C4-2B (cell line): Measurements from ENCODE around the gene CD47.

Experiments used
- ZFX ChIP-seq: fragments of 450-650 bp; IDR thresholded peaks from 2 replicates; pipeline ENCODE4 v1.6.1; 2017
- TF ChIP-seq, protein P1 (sequence below): fragments of 450-650 bp; conservative IDR thresholded peaks from 2 replicates; pipeline ENCODE4 v1.5.1; 2017; ENCODE audit warnings: mild to moderate bottlenecking

DNA sequence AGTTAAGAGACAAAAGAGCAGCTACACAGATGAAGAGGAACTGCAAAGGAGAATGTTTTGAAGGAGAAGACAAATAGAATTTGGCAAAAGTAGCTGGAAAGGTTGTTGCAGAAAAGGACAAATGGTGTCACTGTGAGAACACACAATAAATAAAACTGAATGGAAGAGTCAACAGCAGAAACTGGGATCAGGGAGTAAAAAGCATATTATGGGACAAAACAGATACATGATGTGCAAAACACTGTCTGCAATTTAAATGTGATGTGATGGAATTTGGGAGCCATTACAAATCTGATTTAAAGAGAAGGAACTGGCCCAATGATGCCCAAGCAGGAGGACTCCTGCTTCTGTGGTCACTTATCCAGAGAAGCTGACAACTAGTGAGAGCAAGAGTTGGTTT lies 46.1 kb downstream of the CD47 start:
- TF ChIP-seq, protein P1, sequence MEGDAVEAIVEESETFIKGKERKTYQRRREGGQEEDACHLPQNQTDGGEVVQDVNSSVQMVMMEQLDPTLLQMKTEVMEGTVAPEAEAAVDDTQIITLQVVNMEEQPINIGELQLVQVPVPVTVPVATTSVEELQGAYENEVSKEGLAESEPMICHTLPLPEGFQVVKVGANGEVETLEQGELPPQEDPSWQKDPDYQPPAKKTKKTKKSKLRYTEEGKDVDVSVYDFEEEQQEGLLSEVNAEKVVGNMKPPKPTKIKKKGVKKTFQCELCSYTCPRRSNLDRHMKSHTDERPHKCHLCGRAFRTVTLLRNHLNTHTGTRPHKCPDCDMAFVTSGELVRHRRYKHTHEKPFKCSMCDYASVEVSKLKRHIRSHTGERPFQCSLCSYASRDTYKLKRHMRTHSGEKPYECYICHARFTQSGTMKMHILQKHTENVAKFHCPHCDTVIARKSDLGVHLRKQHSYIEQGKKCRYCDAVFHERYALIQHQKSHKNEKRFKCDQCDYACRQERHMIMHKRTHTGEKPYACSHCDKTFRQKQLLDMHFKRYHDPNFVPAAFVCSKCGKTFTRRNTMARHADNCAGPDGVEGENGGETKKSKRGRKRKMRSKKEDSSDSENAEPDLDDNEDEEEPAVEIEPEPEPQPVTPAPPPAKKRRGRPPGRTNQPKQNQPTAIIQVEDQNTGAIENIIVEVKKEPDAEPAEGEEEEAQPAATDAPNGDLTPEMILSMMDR = no peak
- no peak for TF ChIP-seq ZFX
